Nephron (organoid): ENCODE results near the gene PCSK5.

Source experiments
- H3K27ac Mint-ChIP-seq, 3 experiments: 2 replicates each; pipeline ENCODE4 v1.8.0; 2020; ENCODE audit warnings: mixed read lengths in 3 of 3, mild to moderate bottlenecking in 2 of 3, moderate library complexity in 1 of 3
- H3K27me3 Mint-ChIP-seq: 2 replicates; pipeline ENCODE4 v1.8.0; 2021; ENCODE audit warnings: low read depth, mild to moderate bottlenecking, moderate library complexity, mixed read lengths
- H3K36me3 Mint-ChIP-seq: 2 replicates; pipeline ENCODE4 v1.8.0; 2020; ENCODE audit warnings: low read depth, mixed read lengths
- H3K4me1 Mint-ChIP-seq: 2 replicates; pipeline ENCODE4 v1.8.0; 2020; ENCODE audit warnings: mixed read lengths
- H3K4me3 Mint-ChIP-seq, 3 experiments: 2 replicates each; pipeline ENCODE4 v1.8.0; 2020; ENCODE audit warnings: mild to moderate bottlenecking in 3 of 3, mixed read lengths in 3 of 3, moderate library complexity in 2 of 3
- H3K9me3 Mint-ChIP-seq: 2 replicates; pipeline ENCODE4 v1.8.0; 2020; ENCODE audit warnings: mixed read lengths
- TF ChIP-seq, protein P1 (sequence below), 3 experiments: fragments of 200-600 bp; sonication (generic); IDR thresholded peaks; one replicate each; pipeline ENCODE4 v1.5.0; 2021; ENCODE audit warnings: antibody characterized with exemption in 3 of 3; ENCODE audit not compliant: unreplicated experiment in 3 of 3

PCSK5 gene

DNA sequence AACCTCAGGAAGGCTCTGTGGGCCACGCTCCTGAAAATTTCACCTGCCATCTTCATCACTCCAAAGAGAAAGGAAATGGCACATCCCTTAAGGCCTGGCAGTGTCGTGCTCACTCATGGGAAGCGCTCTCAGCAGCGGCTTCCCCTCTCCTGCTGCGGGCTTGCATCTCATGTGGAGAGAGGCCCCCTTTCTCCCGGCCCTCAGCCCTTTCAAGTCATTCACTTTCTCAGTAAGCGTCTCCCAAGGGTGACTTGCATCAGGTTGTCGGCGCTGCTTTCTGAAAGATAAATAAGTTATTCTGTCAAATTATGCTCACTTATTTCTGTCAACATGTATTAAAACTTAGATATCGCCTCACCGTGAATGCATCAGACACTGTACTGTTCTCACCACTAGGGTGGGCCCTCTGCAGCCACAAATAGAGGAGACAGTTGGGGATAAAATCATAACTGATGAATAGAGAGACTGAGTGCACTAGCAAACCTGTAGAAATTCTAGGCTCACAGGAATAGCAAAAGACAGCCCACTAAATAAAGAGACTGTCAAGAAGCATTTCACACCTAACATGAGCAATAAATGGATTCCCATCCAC, 329.2 kb downstream of the PCSK5 start:
- Mint-ChIP-seq H3K9me3 (no peaks in the 10 kb centered on the region), H3K4me3 (peak overlapping the region in 1 of 3 experiments; percentile 24), H3K4me1 (peaks cover 38% of the 10 kb centered on the region), H3K27ac (no peak overlapping the region), H3K36me3 (no peaks in the 10 kb centered on the region), H3K27me3 (peaks cover 9% of the 10 kb centered on the region)
- TF ChIP-seq, protein P1, sequence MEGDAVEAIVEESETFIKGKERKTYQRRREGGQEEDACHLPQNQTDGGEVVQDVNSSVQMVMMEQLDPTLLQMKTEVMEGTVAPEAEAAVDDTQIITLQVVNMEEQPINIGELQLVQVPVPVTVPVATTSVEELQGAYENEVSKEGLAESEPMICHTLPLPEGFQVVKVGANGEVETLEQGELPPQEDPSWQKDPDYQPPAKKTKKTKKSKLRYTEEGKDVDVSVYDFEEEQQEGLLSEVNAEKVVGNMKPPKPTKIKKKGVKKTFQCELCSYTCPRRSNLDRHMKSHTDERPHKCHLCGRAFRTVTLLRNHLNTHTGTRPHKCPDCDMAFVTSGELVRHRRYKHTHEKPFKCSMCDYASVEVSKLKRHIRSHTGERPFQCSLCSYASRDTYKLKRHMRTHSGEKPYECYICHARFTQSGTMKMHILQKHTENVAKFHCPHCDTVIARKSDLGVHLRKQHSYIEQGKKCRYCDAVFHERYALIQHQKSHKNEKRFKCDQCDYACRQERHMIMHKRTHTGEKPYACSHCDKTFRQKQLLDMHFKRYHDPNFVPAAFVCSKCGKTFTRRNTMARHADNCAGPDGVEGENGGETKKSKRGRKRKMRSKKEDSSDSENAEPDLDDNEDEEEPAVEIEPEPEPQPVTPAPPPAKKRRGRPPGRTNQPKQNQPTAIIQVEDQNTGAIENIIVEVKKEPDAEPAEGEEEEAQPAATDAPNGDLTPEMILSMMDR (IDR thresholded peaks at IDR 0.05; ENCODE audit: unreplicated experiment in 3 of 3) = peak; percentile 21 to 47 (median 36)

DNA sequence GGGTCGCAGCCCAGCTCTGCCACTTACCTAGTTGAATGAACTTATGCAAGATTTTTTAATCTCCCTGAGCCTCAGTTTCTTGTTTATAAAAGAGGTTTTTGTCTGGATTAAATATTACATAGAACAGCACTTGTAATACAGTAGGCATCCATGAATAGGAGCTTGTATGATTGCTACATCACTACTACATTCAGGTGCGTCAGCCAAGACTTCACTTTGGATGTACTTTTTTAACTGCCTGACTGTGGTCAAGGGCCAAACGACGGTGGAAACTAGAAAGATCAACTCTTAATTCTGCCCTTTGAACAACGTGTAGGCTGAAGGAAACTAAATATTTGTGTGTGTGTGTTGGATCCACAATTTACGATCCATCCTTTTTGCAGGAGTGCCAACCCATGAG, 330.9 kb downstream of the PCSK5 start:
- TF ChIP-seq, protein P1 (IDR thresholded peaks at IDR 0.05; ENCODE audit: unreplicated experiment in 3 of 3) = no peak
- no peaks in the 10 kb centered on the region for H3K36me3 Mint-ChIP-seq
- no peak overlapping the region for H3K4me3 Mint-ChIP-seq
- peaks cover 9% of the 10 kb centered on the region for H3K27me3 Mint-ChIP-seq
- H3K27ac Mint-ChIP-seq = no peak overlapping the region
- H3K9me3 Mint-ChIP-seq = no peaks in the 10 kb centered on the region
- peaks cover 34% of the 10 kb centered on the region for H3K4me1 Mint-ChIP-seq

DNA sequence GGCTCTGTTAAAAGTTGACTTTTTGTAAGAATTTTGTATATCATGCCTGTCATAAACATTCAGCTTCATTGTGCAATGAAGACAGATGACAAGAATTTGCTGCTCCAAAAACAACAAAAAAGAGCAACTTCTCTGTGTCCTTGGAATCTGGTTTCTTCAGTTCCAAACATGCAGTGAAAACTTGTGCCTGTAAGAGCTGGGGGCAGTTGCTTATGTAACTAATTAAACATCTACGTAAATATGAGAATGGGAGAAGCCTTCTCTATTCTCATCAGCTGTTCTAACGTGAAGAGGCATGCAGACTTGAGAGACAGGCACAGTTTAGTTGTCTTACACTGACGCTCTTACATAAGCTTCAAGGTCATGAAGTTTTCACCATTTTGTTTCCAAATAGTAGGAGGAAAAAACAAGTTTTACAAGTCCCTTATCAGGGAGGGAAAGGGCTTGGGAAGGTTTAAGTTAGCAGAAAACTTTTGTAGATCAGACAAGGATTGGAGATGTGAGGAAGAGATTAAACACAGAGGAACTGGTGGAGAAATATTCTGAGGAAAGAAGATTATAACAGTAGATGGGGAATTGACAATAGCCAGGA, 333.4 kb downstream of the PCSK5 start:
- H3K27ac Mint-ChIP-seq = peak overlapping the region in 1 of 3 experiments; percentile 19
- H3K9me3 Mint-ChIP-seq = no peaks in the 10 kb centered on the region
- TF ChIP-seq, protein P1 (IDR thresholded peaks at IDR 0.05; ENCODE audit: unreplicated experiment in 3 of 3) = no peak
- H3K36me3 Mint-ChIP-seq = no peaks in the 10 kb centered on the region
- peaks cover 7% of the 10 kb centered on the region for H3K27me3 Mint-ChIP-seq
- peaks cover 26% of the 10 kb centered on the region for H3K4me1 Mint-ChIP-seq
- H3K4me3 Mint-ChIP-seq = no peak overlapping the region

DNA sequence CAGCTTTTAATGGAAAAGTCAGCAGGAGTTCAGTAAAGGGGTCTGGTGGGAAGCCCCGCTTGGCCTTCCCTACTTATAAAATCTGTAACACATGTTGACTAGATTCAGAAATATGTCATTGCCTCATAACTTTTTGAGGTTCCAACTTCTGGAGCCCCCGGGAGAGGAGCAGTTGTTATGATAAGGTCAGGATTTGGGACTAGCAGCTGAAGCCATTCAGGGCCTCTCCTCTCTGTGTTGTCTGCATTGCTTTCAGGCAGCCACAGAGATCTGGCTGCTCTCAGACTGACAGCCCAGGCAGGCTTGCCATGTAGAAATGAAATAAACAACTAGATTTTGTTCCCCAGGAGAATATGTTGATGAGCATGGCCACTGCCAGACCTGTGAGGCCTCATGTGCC, 336.7 kb downstream of the PCSK5 start:
- H3K4me3 Mint-ChIP-seq = no peak overlapping the region
- H3K9me3 Mint-ChIP-seq = no peaks in the 10 kb centered on the region
- no peaks in the 10 kb centered on the region for H3K36me3 Mint-ChIP-seq
- H3K4me1 Mint-ChIP-seq = peaks cover 16% of the 10 kb centered on the region
- H3K27me3 Mint-ChIP-seq = peaks cover 12% of the 10 kb centered on the region
- TF ChIP-seq, protein P1 (IDR thresholded peaks at IDR 0.05; ENCODE audit: unreplicated experiment in 3 of 3) = no peak
- no peak overlapping the region for H3K27ac Mint-ChIP-seq

DNA sequence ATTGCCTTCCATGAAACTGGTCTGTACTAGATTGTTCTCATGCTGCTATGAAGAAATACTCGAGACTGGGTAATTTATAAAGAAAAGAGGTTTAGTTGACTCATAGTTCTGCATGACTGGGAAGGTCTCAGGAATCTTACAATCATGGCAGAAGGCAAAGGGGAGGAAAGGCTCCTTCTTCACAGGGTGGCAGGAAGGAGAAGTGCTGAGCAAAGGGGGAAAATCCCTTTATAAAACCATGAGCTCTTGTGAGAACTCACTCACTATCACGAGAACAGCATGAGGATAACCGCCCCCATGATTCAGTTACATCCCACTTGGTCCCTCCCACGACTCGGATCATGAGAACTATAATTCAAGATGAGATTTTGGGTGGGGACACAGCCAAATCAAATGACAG, 340.5 kb downstream of the PCSK5 start:
- Mint-ChIP-seq H3K27ac (no peak overlapping the region), H3K36me3 (no peaks in the 10 kb centered on the region), H3K4me3 (no peak overlapping the region), H3K9me3 (no peaks in the 10 kb centered on the region), H3K4me1 (peaks cover 7% of the 10 kb centered on the region), H3K27me3 (peaks cover 13% of the 10 kb centered on the region)
- TF ChIP-seq, protein P1 (IDR thresholded peaks at IDR 0.05; ENCODE audit: unreplicated experiment in 3 of 3) = no peak
